ENCODE data around the gene LRMDA. TPM values are rescaled to one million over a fixed set of nuclear protein-coding genes. Genes with fewer than 3 reads are reported as not detected.

LRMDA gene
- total RNA-seq, 1 donor from 2014 or later = 0.96 TPM

GRCh38 chr10:75403939-75404814 lies 27.2 kb upstream of the LRMDA start:
- Histone ChIP-seq H3K4me3 (peak overlapping the region; percentile 89 to 95), H3K9me3 (no peaks in the 10 kb centered on the region), H3K4me1 (peaks cover 0 to 5% of the 10 kb centered on the region in 2 donors), H3K27me3 (no peaks in the 10 kb centered on the region), H3K36me3 (peaks cover 3% of the 10 kb centered on the region in 2 donors), H3K27ac (peak overlapping the region; percentile 97 to 98)
- no peak for DNase-seq (ENCODE audit: low spot score in 2 of 2)
- intact Hi-C loops (cut with DNase I) = loop anchor here (2.0 to 10.0 kb wide), 6 partner anchors 261 to 1708 kb away; no protein-coding TSS in a partner anchor
- TF ChIP-seq CTCF (IDR thresholded peaks at IDR 0.05) = no peak

- Histone ChIP-seq H3K36me3 (no peaks in the 10 kb centered on the region), H3K4me1 (peaks cover 0 to 2% of the 10 kb centered on the region in 2 donors), H3K4me3 (peak overlapping the region; percentile 89 to 95), H3K9me3 (no peaks in the 10 kb centered on the region), H3K27ac (peak overlapping the region; percentile 97 to 98), H3K27me3 (no peaks in the 10 kb centered on the region)
- intact Hi-C loops (cut with DNase I) = loop anchor here (5.0 to 10.0 kb wide), 7 partner anchors 62 to 1707 kb away; no protein-coding TSS in a partner anchor
- TF ChIP-seq CTCF (IDR thresholded peaks at IDR 0.05) = no peak
- no peak for DNase-seq (ENCODE audit: low spot score in 2 of 2)
These were observed 26.4 kb upstream of the LRMDA start for GRCh38 chr10:75404815-75405597.

GRCh38 chr10:75405598-75406461 lies 25.6 kb upstream of the LRMDA start:
- DNase-seq (ENCODE audit: low spot score in 2 of 2) = no peak
- no peaks in the 10 kb centered on the region for H3K36me3 ChIP-seq
- H3K27me3 ChIP-seq = no peaks in the 10 kb centered on the region
- H3K4me1 ChIP-seq = peaks cover 0 to 2% of the 10 kb centered on the region in 2 donors
- H3K27ac ChIP-seq = peak overlapping the region; percentile 97 to 98
- no peak for TF ChIP-seq CTCF (IDR thresholded peaks at IDR 0.05)
- H3K4me3 ChIP-seq = peak overlapping the region in 1 of 2 donors; percentile 89
- intact Hi-C loops (cut with DNase I) = loop anchor here (5.0 to 10.0 kb wide), 3 partner anchors 61 to 989 kb away; no protein-coding TSS in a partner anchor
- H3K9me3 ChIP-seq = no peaks in the 10 kb centered on the region

- peak overlapping the region in 1 of 2 donors; percentile 91 for H3K4me3 ChIP-seq
These were observed 24.8 kb upstream of the LRMDA start for GRCh38 chr10:75406462-75407223.

More at GRCh38 chr10:75406462-75407223, 24.8 kb upstream of the LRMDA start:
- TF ChIP-seq CTCF (IDR thresholded peaks at IDR 0.05) = no peak
- H3K36me3 ChIP-seq = no peaks in the 10 kb centered on the region
- no peaks in the 10 kb centered on the region for H3K27me3 ChIP-seq
- intact Hi-C loops (cut with DNase I) = loop anchor here (5.0 to 10.0 kb wide), 3 partner anchors 61 to 988 kb away; no protein-coding TSS in a partner anchor
- peaks cover 0 to 2% of the 10 kb centered on the region in 2 donors for H3K4me1 ChIP-seq
- no peak for DNase-seq (ENCODE audit: low spot score in 2 of 2)
- H3K9me3 ChIP-seq = no peaks in the 10 kb centered on the region
- H3K27ac ChIP-seq = no peak overlapping the region

Data from ascending aorta (tissue), 2 donors.